ENCODE results near the gene SPANXN4.

SPANXN4 gene

DNA sequence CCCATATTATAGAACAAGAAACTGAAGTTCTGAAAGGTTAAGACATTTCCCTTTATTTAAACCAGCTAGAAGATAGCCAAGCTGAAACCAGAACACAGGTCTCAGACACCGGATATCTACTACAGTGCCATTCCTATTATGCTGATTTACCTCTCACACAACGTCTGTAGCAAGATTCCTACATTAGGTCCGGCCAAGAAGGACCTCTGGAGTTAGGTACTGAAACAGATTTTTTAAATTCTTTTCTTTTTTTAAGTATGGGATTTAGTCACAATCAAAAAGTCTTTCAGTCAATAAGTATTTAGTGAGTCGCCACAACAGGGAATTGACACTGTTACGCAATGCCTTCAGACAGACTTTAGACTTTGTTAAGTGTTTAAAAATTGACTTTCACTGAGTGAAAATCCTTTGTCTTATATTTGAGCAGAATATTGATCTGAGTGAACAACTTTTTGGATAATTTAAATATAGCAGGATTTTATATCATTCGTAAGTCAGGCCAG lies 26.5 kb upstream of the SPANXN4 start:
- no peak overlapping the region for H3K4me3 ChIP-seq (replicated peaks; ENCODE audit: low read depth, low read length)
- TF ChIP-seq, protein P1, sequence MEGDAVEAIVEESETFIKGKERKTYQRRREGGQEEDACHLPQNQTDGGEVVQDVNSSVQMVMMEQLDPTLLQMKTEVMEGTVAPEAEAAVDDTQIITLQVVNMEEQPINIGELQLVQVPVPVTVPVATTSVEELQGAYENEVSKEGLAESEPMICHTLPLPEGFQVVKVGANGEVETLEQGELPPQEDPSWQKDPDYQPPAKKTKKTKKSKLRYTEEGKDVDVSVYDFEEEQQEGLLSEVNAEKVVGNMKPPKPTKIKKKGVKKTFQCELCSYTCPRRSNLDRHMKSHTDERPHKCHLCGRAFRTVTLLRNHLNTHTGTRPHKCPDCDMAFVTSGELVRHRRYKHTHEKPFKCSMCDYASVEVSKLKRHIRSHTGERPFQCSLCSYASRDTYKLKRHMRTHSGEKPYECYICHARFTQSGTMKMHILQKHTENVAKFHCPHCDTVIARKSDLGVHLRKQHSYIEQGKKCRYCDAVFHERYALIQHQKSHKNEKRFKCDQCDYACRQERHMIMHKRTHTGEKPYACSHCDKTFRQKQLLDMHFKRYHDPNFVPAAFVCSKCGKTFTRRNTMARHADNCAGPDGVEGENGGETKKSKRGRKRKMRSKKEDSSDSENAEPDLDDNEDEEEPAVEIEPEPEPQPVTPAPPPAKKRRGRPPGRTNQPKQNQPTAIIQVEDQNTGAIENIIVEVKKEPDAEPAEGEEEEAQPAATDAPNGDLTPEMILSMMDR (IDR thresholded peaks at IDR 0.05; ENCODE audit: low read length, missing control alignments): no peak
- DNase-seq (ENCODE audit: low read depth): no peak

DNA sequence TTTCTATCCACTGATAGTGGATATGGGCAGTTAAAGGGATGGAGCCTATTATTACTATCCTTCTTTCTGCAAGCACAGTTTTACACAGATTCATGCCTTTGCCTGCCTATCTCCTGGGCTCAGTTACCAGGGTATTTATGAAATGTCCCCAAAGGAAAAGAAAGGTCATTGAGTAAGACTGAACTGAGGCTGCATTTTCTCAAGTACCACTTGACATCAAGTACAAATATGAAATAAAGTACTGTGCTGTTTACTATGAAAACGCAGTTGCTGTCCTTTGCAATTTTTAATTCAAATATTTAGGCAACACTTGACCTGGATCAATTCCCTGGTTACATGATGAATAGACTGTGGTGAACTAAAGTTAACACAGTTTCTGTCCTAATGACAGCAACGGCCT lies 23.5 kb upstream of the SPANXN4 start:
- TF ChIP-seq, protein P1 (IDR thresholded peaks at IDR 0.05; ENCODE audit: low read length, missing control alignments): no peak
- no peak for DNase-seq (ENCODE audit: low read depth)
- no peak overlapping the region for H3K4me3 ChIP-seq (replicated peaks; ENCODE audit: low read depth, low read length)

DNA sequence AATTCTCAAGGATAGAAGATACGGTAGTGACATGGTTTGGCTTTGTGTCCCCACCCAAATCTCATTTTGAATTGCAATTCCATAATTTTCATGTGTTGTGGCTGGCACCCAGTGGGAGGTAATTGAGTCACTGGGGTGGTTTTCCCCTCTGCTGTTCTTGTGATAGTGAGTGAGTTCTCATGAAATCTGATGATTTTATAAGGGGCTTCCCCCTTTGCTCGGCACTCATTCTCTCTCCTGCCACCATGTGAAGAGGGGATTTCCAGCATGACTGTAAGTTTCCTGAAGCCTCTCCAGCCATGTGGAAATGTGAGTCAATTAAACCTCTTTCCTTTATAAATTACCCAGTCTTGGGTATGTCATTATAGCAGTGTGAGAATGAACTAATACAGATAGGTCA lies 8.5 kb upstream of the SPANXN4 start:
- H3K4me3 ChIP-seq (replicated peaks; ENCODE audit: low read depth, low read length): no peak overlapping the region
- DNase-seq (ENCODE audit: low read depth): no peak
- TF ChIP-seq, protein P1 (IDR thresholded peaks at IDR 0.05; ENCODE audit: low read length, missing control alignments): no peak

DNA sequence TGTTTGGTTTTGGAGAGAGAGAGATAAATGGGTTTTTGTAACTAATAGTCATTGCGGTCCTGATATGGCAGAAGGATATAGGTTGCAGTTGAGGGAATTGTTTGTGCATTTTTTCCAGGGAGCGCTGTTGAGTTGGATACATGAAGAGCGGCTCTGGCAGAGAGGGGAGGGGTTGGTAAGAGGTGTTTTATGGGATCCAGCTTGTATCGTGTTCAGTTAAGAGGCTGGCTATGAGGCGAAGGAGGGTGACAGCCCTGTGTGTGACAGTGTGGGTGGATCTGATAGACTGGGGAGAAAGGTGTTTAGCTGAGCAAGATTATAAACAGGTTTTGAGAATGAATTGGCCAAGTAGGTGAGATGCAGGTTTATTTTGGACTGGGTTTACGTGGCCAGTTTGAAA lies 1.5 kb downstream of the SPANXN4 start:
- no peak overlapping the region for H3K4me3 ChIP-seq (replicated peaks; ENCODE audit: low read depth, low read length)
- TF ChIP-seq, protein P1 (IDR thresholded peaks at IDR 0.05; ENCODE audit: low read length, missing control alignments): no peak
- no peak for DNase-seq (ENCODE audit: low read depth)

DNA sequence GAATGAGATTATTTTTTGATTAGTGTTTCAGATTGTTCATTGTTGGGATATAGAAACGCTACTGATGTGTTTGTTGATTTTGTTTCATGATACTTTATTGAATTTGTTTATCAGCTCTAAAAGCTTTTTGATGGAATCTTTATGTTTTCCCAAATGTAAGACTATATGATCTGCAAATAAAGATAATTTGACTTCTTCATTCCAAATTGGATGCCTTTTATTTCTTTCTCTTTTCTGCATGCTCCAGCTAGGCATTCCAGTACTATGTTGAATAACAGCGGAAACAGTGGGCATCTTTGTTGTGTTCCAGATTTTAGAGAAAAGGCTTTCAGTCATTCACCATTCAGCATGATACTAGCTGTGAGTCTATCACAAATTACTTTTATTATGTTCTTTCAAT lies 21.8 kb downstream of the SPANXN4 start:
- DNase-seq (ENCODE audit: low read depth): no peak
- no peak overlapping the region for H3K4me3 ChIP-seq (replicated peaks; ENCODE audit: low read depth, low read length)
- TF ChIP-seq, protein P1 (IDR thresholded peaks at IDR 0.05; ENCODE audit: low read length, missing control alignments): no peak

DNA sequence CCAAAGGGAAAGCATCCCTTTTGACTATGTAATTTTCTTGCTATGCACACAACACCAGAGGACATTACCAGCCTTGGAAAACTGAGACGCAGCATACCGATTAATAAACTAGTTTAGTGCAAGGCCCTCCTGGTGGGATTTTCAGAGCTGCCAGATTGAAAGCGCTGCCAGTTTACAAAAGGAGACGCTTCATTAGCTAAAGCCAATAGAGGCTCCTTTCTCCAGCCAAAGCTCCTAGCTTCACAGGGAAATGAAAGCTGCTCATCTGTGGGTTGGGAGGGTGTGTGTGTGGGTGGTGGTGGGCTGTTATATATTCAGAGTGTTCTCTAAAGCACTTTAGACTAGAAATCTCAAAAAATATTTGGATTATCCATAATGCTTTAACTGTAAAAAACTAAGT lies 32.4 kb downstream of the SPANXN4 start:
- no peak overlapping the region for H3K4me3 ChIP-seq (replicated peaks; ENCODE audit: low read depth, low read length)
- no peak for DNase-seq (ENCODE audit: low read depth)
- TF ChIP-seq, protein P1 (IDR thresholded peaks at IDR 0.05; ENCODE audit: low read length, missing control alignments): no peak

DNA sequence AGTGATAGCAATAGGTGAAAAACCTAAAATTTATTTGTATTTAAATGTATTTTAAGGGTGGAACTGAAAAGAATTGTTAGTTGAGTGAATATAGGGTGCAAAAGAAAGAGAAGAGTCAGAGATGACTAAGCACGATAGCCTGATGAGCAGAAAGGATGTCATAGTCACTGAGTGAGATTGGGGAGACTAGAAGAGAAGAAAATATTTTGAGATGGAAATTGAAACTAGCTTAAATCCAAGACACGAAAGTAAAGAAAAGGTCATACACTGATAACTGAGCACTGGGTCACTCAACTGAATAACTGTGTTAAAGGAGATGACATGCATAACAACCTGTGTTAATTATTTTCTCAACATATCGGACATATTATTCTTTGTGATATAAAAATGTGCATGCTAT lies 55.5 kb downstream of the SPANXN4 start:
- TF ChIP-seq, protein P1 (IDR thresholded peaks at IDR 0.05; ENCODE audit: low read length, missing control alignments): no peak
- H3K4me3 ChIP-seq (replicated peaks; ENCODE audit: low read depth, low read length): no peak overlapping the region
- no peak for DNase-seq (ENCODE audit: low read depth)

Measured in fibroblast of pulmonary artery (primary cell).